Activated naive CD4-positive, alpha-beta T cell (primary cell): ENCODE measurements around the gene LYSET.
"Not testable (repeated sequence)": the region's sequence is repeated elsewhere in the genome, so short reads cannot be mapped to it uniquely, and the experiment has no call there.

Experiments
- DNase-seq, 4 experiments: peaks; one replicate each; lab custom pipeline; 2025; lab: John Stamatoyannopoulos, UW

Gene LYSET

GRCh38 chr14:93168610-93169009 lies 16.5 kb upstream of the LYSET start:
- not testable (repeated sequence) for DNase-seq

GRCh38 chr14:93169619-93170018 lies 15.5 kb upstream of the LYSET start:
- not testable (repeated sequence) for DNase-seq

DNA sequence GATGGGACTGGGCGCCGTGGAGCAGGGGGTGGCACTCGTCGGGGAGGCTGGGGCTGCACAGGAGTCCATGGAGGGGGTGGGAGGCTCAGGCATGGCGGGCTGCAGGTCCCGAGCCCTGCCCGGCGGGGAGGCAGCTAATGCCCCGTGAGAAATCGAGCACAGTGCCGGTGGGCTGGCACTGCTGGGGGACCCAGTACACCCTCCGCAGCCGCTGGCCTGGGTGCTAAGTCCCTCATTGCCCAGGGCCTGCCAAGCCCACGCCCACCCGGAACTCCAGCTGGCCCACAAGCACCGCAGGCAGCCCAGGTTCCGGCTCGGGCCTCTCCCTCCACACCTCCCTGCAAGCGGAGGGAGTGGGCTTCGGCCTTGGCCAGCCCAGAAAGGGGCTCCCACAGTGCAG lies 15.0 kb upstream of the LYSET start:
- not testable (repeated sequence) for DNase-seq

GRCh38 chr14:93171376-93171775 lies 13.7 kb upstream of the LYSET start:
- DNase-seq: no peak

- no peak for DNase-seq
These were observed 11.1 kb upstream of the LYSET start for GRCh38 chr14:93173943-93174395.

DNA sequence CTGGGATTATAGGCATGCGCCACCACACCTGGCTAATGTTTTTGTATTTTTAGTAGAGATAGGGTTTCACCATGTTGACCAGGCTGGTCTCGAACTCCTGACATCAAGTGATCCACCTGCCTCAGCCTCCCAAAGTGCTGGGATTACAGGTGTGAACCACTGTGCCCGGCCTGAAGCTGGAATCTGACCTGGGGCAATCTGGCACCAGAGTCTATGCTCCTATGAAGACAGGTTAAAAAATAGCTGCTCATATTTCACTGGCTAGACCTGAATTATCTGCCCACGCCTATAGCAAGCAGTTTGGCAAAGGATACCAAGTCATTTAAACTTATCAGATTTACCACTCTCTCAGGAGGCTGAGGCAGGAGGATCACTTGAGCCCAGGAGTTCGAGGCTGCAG lies 10.4 kb upstream of the LYSET start:
- DNase-seq: not testable (repeated sequence)

DNA sequence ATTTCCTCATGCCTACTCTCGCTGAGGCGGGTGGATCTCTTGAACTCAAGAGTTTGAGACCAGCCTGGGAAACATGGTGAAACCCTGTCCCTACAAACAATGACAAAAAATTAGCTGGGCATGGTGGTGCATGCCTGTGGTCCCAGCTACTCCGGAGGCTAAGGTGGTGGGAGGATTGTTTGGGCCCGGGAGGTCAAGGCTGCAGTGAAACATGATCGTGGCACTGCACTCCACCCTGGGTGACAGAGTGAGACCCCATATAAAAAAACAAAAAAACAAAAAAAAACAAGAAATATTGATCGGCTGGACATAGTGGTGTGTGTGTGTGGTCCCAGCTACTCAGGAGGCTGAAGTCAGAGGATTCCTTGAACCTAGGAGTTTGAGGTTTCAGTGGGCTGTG lies 9.6 kb upstream of the LYSET start:
- no peak for DNase-seq

- DNase-seq: no peak
These were observed 1.4 kb upstream of the LYSET start for GRCh38 chr14:93183596-93184317.

DNA sequence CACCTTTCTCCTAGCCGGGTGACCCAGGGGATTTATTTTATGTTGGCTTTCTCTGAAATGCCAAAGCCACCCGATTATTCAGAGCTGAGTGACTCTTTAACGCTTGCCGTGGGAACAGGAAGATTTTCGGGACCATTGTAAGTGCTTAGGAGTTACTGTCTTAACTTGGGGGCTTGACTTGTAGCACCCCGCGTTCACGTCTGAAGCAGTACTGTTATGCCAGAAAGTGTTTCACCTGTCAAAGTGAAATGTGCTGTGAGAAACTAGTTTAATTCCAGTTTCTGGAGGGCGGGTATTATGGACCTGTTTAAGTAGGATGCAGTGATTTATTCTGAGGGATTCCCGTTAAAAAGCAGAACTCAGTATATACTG lies 218 bp downstream of the LYSET start:
- no peak for DNase-seq

- DNase-seq: no peak
These were observed 1.3 kb downstream of the LYSET start for GRCh38 chr14:93186466-93186865.

GRCh38 chr14:93186956-93187355 lies 1.8 kb downstream of the LYSET start:
- no peak for DNase-seq

DNA sequence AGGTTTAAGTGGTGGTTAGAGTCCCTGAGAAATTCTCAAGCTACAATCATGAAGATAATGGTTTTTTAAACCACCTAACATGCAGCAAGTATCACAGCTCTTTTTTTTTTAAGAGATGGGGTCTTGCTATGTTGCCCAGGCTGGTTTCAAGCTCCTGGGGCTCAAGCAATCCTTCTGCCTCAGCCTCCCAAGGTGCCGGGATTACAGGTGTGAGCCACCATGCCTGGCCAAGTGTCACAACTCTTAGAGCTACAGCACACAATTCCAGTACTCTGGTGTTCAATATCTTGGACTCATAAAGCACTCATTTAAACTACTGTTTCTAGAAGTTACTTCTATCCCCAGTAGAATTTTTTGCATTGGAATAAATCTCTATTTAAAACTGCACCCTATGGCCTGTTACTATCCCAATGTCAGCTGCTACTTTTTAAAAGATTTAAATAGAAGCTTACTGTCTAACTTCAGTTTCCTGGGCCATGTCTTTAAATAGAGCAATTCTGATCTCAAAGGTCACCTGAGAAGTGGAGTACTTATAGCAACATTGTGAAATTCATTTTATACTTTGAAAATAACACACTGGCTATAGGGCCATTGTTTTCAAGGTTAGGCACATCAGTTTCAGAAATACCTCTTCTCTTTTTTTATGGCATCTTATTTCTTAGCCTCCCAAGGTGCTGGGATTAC lies 10.3 kb downstream of the LYSET start:
- DNase-seq: no peak

DNA sequence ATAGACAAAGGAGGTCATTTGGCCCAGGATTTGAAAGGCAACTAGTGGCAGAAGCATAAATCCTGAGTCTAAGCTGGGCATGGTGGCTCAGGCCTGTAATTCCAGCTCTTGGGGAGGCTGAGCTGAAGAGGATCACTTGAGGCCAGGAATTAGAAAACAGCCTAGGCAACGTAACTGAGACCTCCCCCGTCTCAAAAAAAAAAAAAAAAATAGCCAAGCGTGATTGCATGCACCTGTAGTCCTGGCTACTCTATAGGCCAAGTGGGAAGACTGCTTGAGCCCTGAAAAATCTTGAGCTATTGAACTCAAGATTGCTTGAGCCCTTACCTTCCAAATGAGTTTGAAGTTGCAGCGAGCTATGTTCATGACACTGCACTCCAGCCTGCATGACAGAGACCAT lies 13.9 kb downstream of the LYSET start:
- no peak for DNase-seq

DNA sequence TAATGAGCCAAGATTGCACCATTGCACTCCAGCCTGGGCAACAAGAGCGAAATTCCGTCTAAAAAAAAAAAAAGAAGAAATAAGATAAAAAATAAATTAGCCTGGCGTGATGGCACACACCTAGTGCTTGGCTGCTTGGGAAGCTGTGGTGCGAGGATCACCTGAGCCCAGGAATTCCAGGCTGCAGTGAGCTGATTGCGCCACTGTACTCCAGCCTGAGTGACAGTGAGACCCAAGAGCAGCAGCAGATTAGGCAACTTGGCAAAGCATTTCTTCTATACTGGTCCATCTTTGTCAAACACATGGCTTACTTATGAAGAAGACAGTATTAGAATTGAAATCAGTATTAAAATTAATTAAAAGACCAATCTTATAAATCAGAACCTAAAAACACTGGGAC lies 15.4 kb downstream of the LYSET start:
- no peak for DNase-seq

DNA sequence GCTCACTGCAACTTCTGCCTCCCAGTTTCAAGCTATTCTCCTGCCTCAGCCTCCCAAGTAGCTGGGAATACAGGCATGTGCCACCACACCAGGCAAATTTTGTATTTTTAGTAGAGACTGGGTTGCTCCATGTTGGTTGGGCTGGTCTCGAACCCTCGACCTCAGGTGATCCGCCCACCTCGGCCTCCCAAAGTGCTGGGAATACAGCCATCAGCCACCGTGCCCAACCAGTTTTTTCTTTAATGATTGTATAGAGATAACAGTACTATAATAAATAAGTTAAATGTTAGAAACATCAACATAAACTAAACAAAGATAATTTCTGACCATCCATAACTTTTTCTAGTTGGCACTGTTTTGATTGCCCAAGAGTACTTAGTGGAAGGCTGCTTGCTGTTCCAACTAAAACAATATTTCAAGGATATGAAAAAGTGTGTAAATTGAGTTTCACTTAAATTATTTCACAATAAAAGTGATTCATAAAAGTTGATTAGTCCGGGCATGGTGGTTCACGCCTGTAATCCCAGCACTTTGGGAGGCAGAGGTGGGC lies 16.1 kb downstream of the LYSET start:
- no peak for DNase-seq

DNA sequence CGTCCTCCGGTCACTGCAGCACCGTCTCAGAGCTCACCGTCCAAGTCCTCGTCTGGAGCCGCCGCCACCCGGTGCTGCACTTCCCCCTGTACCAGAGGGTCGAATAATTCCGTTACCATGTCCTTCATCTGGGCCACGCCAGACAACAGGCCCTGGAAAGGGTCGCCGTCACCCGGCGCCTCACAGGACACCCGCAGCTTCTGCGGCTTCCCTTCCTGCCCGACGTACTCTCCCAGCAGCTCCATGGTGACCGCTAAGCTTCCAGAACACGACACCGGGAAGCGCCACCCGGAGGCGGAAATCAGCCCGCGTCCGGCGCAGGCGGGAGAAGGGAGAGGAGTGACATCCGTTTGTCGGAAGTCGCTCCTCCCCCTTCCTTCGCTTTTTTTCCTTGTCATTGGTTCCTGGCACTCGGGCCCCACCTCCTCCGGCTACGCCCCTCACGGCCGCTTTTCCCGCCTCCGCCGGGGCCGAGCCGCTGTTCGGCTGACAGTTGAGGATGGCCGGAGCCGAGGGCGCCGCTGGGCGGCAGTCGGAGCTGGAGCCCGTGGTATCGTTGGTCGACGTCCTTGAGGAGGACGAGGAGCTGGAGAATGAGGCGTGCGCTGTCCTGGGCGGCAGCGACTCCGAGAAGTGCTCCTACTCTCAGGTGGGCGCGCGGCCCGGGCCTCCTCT lies 21.8 kb downstream of the LYSET start, which contains the start of the genes GON7 and UBR7:
GON7 (minus strand) TSS at position 273 of the 675 bp plus-strand sequence; CDS start at position 245, 28 bp downstream.
UBR7 (plus strand) TSS at position 464 of the 675 bp plus-strand sequence; CDS start at position 500, 36 bp downstream.
- DNase-seq: peak; percentile 54 to 77 (median 64)

DNA sequence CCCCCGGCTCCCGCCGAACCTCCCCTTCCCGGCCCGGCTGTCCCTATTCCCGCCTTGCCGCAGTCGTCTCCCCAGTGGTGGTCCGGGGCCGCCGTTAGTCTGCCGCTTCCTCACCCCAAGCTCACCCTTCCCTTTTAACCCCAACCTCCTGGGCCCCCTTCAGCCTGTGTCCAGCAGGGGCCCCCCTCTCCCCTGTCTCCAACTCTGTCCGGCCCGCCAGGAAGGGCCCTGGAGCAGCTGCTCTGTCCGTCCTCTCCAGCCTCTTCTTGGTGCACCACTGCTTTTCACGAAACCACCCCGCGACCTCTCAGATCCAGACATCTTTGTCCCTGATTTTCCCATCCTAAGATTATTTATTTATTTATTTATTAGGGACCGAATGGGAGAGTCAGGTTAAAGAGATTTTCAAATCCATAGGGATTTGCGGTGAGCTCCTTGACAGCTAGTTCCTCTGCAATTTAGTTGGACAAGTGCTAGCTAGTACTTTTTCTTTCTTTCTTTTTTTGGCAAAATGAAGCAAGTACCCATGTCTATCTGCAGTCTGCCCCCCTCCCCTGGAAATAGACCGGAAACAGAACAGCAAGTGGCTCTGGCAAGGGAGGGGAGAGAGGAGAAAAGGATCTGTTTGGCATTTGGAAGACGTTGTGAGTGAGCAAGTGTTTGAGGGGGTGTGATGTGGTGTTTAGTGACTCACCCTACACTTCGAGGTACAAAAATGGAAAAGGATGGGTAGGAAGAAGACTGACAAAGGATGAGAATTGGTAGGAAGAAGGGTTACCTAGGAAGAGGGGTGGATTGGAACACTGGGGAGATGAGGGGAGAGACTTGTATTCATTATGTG lies 22.6 kb downstream of the LYSET start:
- no peak for DNase-seq

GRCh38 chr14:93212432-93212831 lies 27.3 kb downstream of the LYSET start:
- no peak for DNase-seq

- no peak for DNase-seq
These were observed 29.5 kb downstream of the LYSET start for GRCh38 chr14:93214598-93214997.

DNA sequence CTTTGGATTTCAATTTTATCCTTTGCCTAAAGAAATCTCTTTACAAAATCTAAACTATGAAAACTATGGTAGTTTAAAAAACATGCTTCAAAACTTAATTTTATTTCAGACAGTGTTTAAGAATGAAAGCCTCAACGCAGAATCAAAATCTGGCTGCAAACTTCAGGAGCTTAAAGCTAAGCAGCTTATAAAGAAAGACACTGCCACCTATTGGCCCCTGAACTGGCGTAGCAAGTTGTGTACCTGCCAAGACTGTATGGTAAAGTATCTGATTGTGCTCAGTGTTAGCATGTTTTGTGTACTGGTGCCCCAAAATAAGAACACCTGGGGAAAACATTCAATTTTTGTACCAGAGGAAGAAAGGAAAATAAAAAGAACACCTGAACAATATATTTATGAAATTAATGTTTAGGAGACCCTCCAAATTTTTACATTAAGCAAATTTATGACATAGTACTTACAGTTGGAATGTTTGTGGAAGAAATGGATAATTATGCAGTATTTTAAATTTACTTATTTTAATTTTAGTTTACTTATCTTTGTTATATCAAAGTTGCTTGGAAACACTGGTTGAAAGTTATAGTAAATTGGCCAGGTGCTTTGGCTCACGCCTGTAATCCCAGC lies 34.1 kb downstream of the LYSET start:
- DNase-seq: peak in 1 of 4 experiments; percentile 22

GRCh38 chr14:93220509-93220908 lies 35.4 kb downstream of the LYSET start:
- DNase-seq: no peak
